ENCODE measurements around the gene SMAD7.

DNA sequence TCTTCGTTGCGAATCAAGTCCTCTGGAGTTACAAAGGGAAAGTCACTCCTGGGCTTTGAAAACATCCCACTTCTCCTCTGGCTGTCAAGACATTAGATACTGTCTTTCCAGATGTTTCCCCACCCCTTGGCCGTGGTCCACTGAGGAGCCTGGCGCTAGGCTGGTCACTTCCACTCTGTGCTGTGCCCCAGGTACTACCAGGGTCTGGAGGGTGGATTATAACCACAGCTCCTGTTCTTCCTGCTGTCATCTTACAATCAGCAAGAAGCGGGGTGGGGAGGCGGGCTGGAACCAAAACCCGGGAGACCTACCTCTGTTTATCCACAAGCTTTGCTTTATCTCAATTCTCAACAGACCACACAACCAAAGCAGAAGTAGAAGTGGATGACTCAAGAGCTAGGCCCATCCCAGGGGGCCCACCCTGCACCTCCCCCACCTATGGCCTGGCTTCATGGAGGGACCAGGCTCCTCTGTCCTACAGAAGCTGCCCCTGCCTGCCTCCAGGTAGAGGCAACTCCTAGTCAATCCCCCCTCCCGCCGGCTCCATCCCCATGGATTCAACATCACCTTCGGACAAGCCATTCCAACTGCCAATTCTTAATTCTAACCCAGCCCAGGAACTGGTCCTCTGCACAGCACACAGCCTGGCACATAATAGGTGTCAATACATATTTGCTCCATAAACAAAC lies 17.8 kb downstream of the SMAD7 start:
- TF ChIP-seq POLR2AphosphoS5 (IDR thresholded peaks at IDR 0.05; ENCODE audit: insufficient read depth in 1 of 2, low read depth in 1 of 2) = no peak
- TF ChIP-seq CTCF (IDR thresholded peaks at IDR 0.05) = no peak
- no peak for TF ChIP-seq POLR2A (IDR thresholded peaks at IDR 0.05)

Measured in vagina (tissue), 2 donors.